Psoas muscle (tissue), 8 donors: Measurements from ENCODE around the gene ANXA6. TPM values are rescaled to one million over a fixed set of nuclear protein-coding genes. Genes with fewer than 3 reads are reported as not detected.
A peak's percentile ranks its signal among the peaks of the same experiment; 100 is the strongest.

Experiments
- ATAC-seq, 4 donors: fragments of 200-7000 bp; cut with Tn5 transposase; one replicate each; pipeline ENCODE4 v1.9.1; 2020; ENCODE audit warnings: moderate library complexity in 3 of 4, mild to moderate bottlenecking in 2 of 4
- DNase-seq, 2 donors: peaks; one replicate each; pipeline ENCODE4 v3.0.0-alpha.2; 2020
- H3K27ac ChIP-seq: fragments of 200-600 bp; one replicate; pipeline ENCODE4 v1.8.0; 2022
- H3K27me3 ChIP-seq, 3 donors: fragments of 200-600 bp in 1 of 3; one replicate each; pipeline versions ENCODE4 v1.6.1 to v1.8.0; 2013 to 2022; ENCODE audit warnings: low read length in 2 of 3, mild to moderate bottlenecking in 2 of 3, moderate library complexity in 1 of 3; ENCODE audit not compliant: insufficient read depth in 3 of 3
- H3K36me3 ChIP-seq, 2 donors: fragments of 200-600 bp in 1 of 2; one replicate each; pipeline versions ENCODE4 v1.6.1 to v1.8.0; 2013 to 2022; ENCODE audit warnings: low read depth in 1 of 2, mild to moderate bottlenecking in 1 of 2, moderate library complexity in 1 of 2; ENCODE audit not compliant: insufficient read depth in 1 of 2
- H3K4me1 ChIP-seq: fragments of 200-600 bp; one replicate; pipeline ENCODE4 v1.8.0; 2022
- H3K4me3 ChIP-seq: fragments of 200-600 bp; one replicate; pipeline ENCODE4 v1.8.0; 2022; ENCODE audit warnings: mild to moderate bottlenecking
- H3K9me3 ChIP-seq: fragments of 200-600 bp; one replicate; pipeline ENCODE4 v1.8.0; 2022
- WGBS, 3 donors: extraction: QIAGEN DNeasy Blood & Tissue Kit; methylation state at CpG; one replicate each; pipeline versions ENCODE4 v1.1.6 to v1.1.7; 2013; 5-methylcytosine and 5-hydroxymethylcytosine counted together
- intact Hi-C, 2 donors: fragments of 100-400 bp; cut with DNase I; formaldehyde crosslinking; loops; one replicate each; pipeline versions ENCODE4 v1.11.0 to v1.14.2; 2022
- polyA plus RNA-seq, 3 donors: library from polyadenylated mRNA; stranded (reverse); fragments of 200-250 nt; gene quantifications; one replicate each; pipeline ENCODE4 v1.2.3, GENCODE V29; 2013
- total RNA-seq, 4 donors: library from RNA; stranded (reverse); fragmentation: NEBNext Ultra II Directional in 2 of 4; extraction: Animal tissue kit (Norgen Biotek cat#: 25700) in 2 of 4; gene quantifications; one replicate each; pipeline versions ENCODE4 v1.2.1 to v1.2.4, GENCODE V29; 2021 to 2023
- TF ChIP-seq, protein P1 (sequence below): fragments of 200-600 bp; IDR thresholded peaks from one replicate; pipeline ENCODE4 v1.8.0; 2022; ENCODE audit warnings: antibody characterized with exemption
- donor health status: healthy with polysubstance abuse.
- donor health status: DM: no; HTN: no; CAD: no; lungs with moderate emphysema.
- donor health status: Bipolar disorder and iron deficiency.
- donor health status: healthy.
- donor health status: DM: yes; HTN: yes; CAD: no.
- donor health status: DM: no; HTN: no; CAD: no.
- donor health status: DM: no; HTN: no; CAD: no.
- donor health status: DM: yes; HTN: yes; CAD: no.

ANXA6 gene
- total and polyA plus RNA-seq, 7 donors: 81.4 to 234 (median 133) TPM

DNA sequence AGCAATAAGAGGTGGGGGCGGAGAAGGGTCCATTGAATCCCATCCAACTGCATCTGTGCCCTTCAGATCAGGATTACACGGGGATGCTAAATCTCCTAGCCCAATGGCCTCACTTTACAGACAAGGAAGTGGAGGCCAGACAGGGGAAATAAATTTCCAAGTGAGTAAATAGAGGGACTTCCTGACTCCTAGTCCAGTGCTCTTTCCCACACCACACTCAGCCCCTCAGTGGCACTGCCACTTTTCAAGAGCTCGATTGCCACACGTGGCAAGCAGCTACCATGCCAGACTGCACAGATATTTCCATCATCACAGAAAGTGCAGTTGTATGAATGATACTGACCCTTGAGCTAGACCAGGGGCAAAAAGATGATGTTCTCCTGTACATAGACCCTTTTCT, 68.6 kb downstream of the ANXA6 start:
- H3K27me3 ChIP-seq: no peaks in the 10 kb centered on the region
- peaks cover 30% of the 10 kb centered on the region for H3K4me1 ChIP-seq
- H3K27ac ChIP-seq: no peak overlapping the region
- DNase-seq (no peak), ATAC-seq (no peak)
- H3K36me3 ChIP-seq: no peaks in the 10 kb centered on the region
- H3K9me3 ChIP-seq: no peaks in the 10 kb centered on the region
- H3K4me3 ChIP-seq: no peak overlapping the region
- TF ChIP-seq, protein P1, sequence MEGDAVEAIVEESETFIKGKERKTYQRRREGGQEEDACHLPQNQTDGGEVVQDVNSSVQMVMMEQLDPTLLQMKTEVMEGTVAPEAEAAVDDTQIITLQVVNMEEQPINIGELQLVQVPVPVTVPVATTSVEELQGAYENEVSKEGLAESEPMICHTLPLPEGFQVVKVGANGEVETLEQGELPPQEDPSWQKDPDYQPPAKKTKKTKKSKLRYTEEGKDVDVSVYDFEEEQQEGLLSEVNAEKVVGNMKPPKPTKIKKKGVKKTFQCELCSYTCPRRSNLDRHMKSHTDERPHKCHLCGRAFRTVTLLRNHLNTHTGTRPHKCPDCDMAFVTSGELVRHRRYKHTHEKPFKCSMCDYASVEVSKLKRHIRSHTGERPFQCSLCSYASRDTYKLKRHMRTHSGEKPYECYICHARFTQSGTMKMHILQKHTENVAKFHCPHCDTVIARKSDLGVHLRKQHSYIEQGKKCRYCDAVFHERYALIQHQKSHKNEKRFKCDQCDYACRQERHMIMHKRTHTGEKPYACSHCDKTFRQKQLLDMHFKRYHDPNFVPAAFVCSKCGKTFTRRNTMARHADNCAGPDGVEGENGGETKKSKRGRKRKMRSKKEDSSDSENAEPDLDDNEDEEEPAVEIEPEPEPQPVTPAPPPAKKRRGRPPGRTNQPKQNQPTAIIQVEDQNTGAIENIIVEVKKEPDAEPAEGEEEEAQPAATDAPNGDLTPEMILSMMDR: no peak
- intact Hi-C loops: no loop called here
- 72 to 81% (median 80%) methylated on average over 4 of the region's 4 CpGs for WGBS, 3 donors

DNA sequence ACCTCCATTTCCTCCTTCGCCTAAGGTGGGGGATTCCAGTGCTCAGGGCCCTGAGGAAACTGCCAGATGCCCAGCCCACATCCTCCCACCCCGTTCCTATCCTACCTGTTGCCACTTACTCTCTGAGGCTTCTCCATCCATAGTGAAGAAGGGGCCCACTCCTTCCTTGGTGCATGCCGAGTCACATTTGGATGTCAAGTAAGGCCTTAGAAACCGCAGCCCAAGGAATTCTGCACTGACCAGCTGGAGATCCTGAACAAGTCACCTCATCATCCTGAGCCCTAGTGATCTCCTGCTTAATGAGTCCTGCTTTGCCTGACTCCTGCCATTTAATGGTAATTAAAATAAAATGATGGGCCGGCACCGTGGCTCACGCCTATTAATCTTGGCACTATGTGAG, 70.1 kb downstream of the ANXA6 start:
- intact Hi-C loops: no loop called here
- peak overlapping the region; percentile 67 for H3K27ac ChIP-seq

DNA sequence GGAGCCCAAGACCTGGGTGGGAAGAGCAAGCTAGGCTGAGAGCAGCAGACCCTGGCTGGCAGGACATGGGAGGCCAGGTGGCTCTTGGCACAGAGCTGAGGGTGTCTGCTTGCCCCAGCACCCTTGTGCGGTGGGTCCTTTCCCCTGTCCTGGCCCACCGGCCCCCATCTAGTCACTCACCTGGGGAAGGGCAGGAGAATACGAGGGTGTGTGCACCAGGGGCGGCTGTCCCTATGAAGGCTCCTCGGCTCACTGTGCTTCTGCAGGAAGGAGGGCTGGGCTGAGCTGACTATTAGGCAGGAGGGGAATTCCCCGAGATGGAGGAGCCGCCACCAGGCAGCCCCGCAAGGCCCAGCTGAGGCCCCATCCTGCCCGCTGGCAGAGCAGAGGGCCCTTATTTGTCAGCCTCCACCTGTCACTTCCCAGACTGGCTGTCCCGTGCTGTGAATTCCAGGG, 70.6 kb downstream of the ANXA6 start:
- H3K4me3 ChIP-seq: peak overlapping the region; percentile 21
- no peaks in the 10 kb centered on the region for H3K9me3 ChIP-seq
- H3K27ac ChIP-seq: peak overlapping the region; percentile 67
- no peaks in the 10 kb centered on the region for H3K36me3 ChIP-seq
- no peaks in the 10 kb centered on the region for H3K27me3 ChIP-seq
- DNase-seq (no peak), ATAC-seq (no peak)
- WGBS, 3 donors: 45 to 51% (median 51%) methylated on average over 9 to 10 of the region's 10 CpGs
- intact Hi-C loops: no loop called here
- TF ChIP-seq, protein P1: no peak
- peaks cover 39% of the 10 kb centered on the region for H3K4me1 ChIP-seq

More for the DNA sequence above, 70.1 kb downstream of the ANXA6 start:
- no peak for DNase-seq
- WGBS, 3 donors: 78 to 88% (median 79%) methylated on average over 7 of the region's 7 CpGs
- Histone ChIP-seq H3K4me3 (no peak overlapping the region), H3K4me1 (peaks cover 33% of the 10 kb centered on the region), H3K27me3 (no peaks in the 10 kb centered on the region), H3K9me3 (no peaks in the 10 kb centered on the region), H3K36me3 (no peaks in the 10 kb centered on the region)
- no peak for ATAC-seq
- TF ChIP-seq, protein P1: no peak

DNA sequence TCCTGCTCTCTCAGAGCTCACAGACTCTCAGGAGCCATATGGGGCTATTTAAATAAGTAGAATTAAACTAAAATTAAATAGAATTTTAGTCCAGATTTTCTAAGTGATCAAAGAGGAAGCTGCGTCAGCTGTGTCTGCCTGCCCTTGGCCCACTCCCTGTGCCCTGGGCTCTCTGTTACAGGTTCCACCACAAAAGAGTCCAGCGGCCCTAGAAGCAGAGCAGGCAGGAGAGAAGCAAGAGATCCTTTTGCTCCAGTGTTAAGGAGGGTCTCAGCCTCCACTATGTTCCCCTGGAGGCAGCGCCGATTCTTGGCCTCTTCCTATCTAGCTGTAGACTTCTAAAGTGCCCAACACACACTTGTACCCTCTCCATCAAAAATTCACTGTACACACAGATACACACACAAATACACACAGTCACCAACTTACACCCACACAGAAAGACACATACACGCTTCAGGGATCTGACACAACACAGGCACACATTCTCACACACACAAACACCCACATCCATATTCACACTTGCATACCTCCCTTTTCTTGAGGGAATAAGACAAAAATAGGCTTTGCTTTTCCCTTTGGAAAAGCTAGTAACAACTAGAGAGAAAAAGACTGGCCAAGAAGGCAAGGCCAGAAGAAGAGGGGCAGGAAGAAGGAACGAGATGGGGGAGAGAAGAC, 71.2 kb downstream of the ANXA6 start:
- peaks cover 41% of the 10 kb centered on the region for H3K4me1 ChIP-seq
- WGBS, 3 donors: 60 to 78% (median 63%) methylated on average over 6 of the region's 6 CpGs
- no peaks in the 10 kb centered on the region for H3K36me3 ChIP-seq
- no peak for DNase-seq
- peak overlapping the region; percentile 21 for H3K4me3 ChIP-seq
- H3K27ac ChIP-seq: peak overlapping the region; percentile 67
- no peak for ATAC-seq
- intact Hi-C loops: no loop called here
- no peaks in the 10 kb centered on the region for H3K27me3 ChIP-seq
- no peaks in the 10 kb centered on the region for H3K9me3 ChIP-seq
- TF ChIP-seq, protein P1: no peak
